ENCODE results near the gene CTSS.
"Not testable (repeated sequence)": the region's sequence is repeated elsewhere in the genome, so short reads cannot be mapped to it uniquely, and the experiment has no call there.

The CTSS gene

GRCh38 chr1:150799089-150799488 lies 33.5 kb upstream of the CTSS start:
- FAIRE-seq (no peak), DNase-seq (ENCODE audit: insufficient read length, low spot score) (no peak)
- TF ChIP-seq POLR2AphosphoS5 (IDR thresholded peaks at IDR 0.05; ENCODE audit: low read depth, low read length): no peak
- no peak for TF ChIP-seq POLR2A (IDR thresholded peaks at IDR 0.05; ENCODE audit: low read depth, low read length)
- TF ChIP-seq POU2F2 (IDR thresholded peaks at IDR 0.05; ENCODE audit: low read depth, low read length): no peak
- no peak for TF ChIP-seq SPI1 (IDR thresholded peaks at IDR 0.05; ENCODE audit: low read depth, low read length)
- no peak for TF ChIP-seq TAF1 (IDR thresholded peaks at IDR 0.05; ENCODE audit: low read depth, low read length)
- TF ChIP-seq PAX5 (IDR thresholded peaks at IDR 0.05; ENCODE audit: insufficient read depth, low read length, severe bottlenecking): no peak

GRCh38 chr1:150798525-150798924 lies 32.9 kb upstream of the CTSS start:
- DNase-seq (ENCODE audit: insufficient read length, low spot score) (no peak), FAIRE-seq (no peak)
- TF ChIP-seq SPI1 (IDR thresholded peaks at IDR 0.05; ENCODE audit: low read depth, low read length): no peak
- no peak for TF ChIP-seq POU2F2 (IDR thresholded peaks at IDR 0.05; ENCODE audit: low read depth, low read length)

- FAIRE-seq (no peak), DNase-seq (ENCODE audit: insufficient read length, low spot score) (no peak)
- TF ChIP-seq PAX5 (IDR thresholded peaks at IDR 0.05; ENCODE audit: insufficient read depth, low read length, severe bottlenecking) (no peak), POLR2A (IDR thresholded peaks at IDR 0.05; ENCODE audit: low read depth, low read length) (no peak), SPI1 (IDR thresholded peaks at IDR 0.05; ENCODE audit: low read depth, low read length) (no peak), TAF1 (IDR thresholded peaks at IDR 0.05; ENCODE audit: low read depth, low read length) (no peak), POLR2AphosphoS5 (IDR thresholded peaks at IDR 0.05; ENCODE audit: low read depth, low read length) (no peak), POU2F2 (IDR thresholded peaks at IDR 0.05; ENCODE audit: low read depth, low read length) (no peak)
Measured at GRCh38 chr1:150796374-150796773, 30.8 kb upstream of the CTSS start.

DNA sequence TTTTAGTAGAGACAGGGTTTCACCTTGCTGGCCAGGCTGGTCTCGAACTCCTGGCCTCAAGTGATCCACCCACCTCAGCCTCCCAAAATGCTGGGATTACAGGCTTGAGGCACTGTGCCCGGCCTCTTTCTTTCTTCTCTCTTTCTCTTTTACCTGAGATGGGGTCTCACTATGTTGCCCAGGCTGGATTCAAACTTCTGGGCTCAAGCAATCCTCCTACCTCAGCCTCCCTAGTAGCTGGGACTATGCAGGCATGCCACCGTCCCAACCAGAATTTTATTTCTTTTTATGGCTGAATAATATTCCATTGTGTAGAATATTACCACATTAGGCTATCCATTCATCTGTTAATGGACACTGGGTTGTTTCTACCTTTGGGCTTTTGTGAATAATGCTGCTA lies 28.2 kb upstream of the CTSS start:
- DNase-seq (ENCODE audit: insufficient read length, low spot score); FAIRE-seq: not testable (repeated sequence)

DNA sequence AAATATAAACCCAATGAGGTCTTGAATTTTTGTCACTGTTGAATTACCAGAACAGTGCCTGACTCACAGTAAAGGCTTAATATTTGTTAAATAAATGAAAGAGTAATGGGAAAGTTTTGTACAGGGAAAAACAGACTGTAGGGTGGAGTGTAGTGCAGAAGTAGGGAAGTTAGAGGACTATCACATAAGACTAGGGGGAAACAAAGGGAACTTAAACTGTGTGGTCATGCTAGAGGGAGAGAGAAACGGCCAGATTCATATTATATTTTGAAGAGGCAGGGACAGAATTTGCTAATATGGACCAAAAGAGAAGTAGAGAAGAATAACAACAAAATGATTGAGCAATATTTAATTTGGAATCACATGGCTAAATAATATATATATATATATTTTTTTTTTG lies 27.6 kb upstream of the CTSS start:
- TF ChIP-seq TAF1 (IDR thresholded peaks at IDR 0.05; ENCODE audit: low read depth, low read length) (no peak), POU2F2 (IDR thresholded peaks at IDR 0.05; ENCODE audit: low read depth, low read length) (no peak), PAX5 (IDR thresholded peaks at IDR 0.05; ENCODE audit: insufficient read depth, low read length, severe bottlenecking) (no peak), POLR2A (IDR thresholded peaks at IDR 0.05; ENCODE audit: low read depth, low read length) (no peak), SPI1 (IDR thresholded peaks at IDR 0.05; ENCODE audit: low read depth, low read length) (no peak), POLR2AphosphoS5 (IDR thresholded peaks at IDR 0.05; ENCODE audit: low read depth, low read length) (no peak)
- no peak for FAIRE-seq
- no peak for DNase-seq (ENCODE audit: insufficient read length, low spot score)

- no peak for FAIRE-seq
- TF ChIP-seq POLR2AphosphoS5 (IDR thresholded peaks at IDR 0.05; ENCODE audit: low read depth, low read length): no peak
- TF ChIP-seq POU2F2 (IDR thresholded peaks at IDR 0.05; ENCODE audit: low read depth, low read length): no peak
- TF ChIP-seq POLR2A (IDR thresholded peaks at IDR 0.05; ENCODE audit: low read depth, low read length): no peak
Measured at GRCh38 chr1:150791585-150791984, 26.0 kb upstream of the CTSS start.

GRCh38 chr1:150789396-150789795 lies 23.8 kb upstream of the CTSS start:
- FAIRE-seq (peak; percentile 58), DNase-seq (ENCODE audit: insufficient read length, low spot score) (no peak)
- TF ChIP-seq PAX5 (IDR thresholded peaks at IDR 0.05; ENCODE audit: insufficient read depth, low read length, severe bottlenecking) (no peak), SPI1 (IDR thresholded peaks at IDR 0.05; ENCODE audit: low read depth, low read length) (no peak), TAF1 (IDR thresholded peaks at IDR 0.05; ENCODE audit: low read depth, low read length) (no peak), POLR2AphosphoS5 (IDR thresholded peaks at IDR 0.05; ENCODE audit: low read depth, low read length) (no peak), POU2F2 (IDR thresholded peaks at IDR 0.05; ENCODE audit: low read depth, low read length) (no peak), POLR2A (IDR thresholded peaks at IDR 0.05; ENCODE audit: low read depth, low read length) (no peak)

More at GRCh38 chr1:150791585-150791984, 26.0 kb upstream of the CTSS start:
- DNase-seq (ENCODE audit: insufficient read length, low spot score): no peak

- DNase-seq (ENCODE audit: insufficient read length, low spot score) (no peak), FAIRE-seq (no peak)
- TF ChIP-seq TAF1 (IDR thresholded peaks at IDR 0.05; ENCODE audit: low read depth, low read length): no peak
- TF ChIP-seq POLR2AphosphoS5 (IDR thresholded peaks at IDR 0.05; ENCODE audit: low read depth, low read length): no peak
- TF ChIP-seq POLR2A (IDR thresholded peaks at IDR 0.05; ENCODE audit: low read depth, low read length): no peak
- no peak for TF ChIP-seq POU2F2 (IDR thresholded peaks at IDR 0.05; ENCODE audit: low read depth, low read length)
- TF ChIP-seq SPI1 (IDR thresholded peaks at IDR 0.05; ENCODE audit: low read depth, low read length): no peak
- no peak for TF ChIP-seq PAX5 (IDR thresholded peaks at IDR 0.05; ENCODE audit: insufficient read depth, low read length, severe bottlenecking)
Measured at GRCh38 chr1:150788946-150789345, 23.4 kb upstream of the CTSS start.

DNA sequence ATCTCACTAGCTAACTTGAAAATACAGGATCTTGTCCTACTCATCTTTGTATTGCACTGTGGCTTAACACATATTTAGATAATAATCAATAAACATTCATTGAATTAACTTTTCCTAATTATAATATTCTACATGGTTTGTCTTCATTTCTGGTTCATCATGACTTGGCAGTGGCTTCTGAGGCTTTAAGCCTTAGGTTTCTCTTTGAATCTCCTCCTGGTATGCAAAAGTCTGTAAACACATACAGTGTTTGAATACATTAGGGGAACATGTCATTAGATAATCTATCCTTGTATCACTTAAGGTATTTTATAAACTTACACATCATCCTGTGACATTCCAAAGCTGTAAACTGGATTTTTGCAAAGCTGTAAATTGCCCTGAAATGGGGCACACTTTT lies 21.9 kb upstream of the CTSS start:
- TF ChIP-seq PAX5 (IDR thresholded peaks at IDR 0.05; ENCODE audit: insufficient read depth, low read length, severe bottlenecking) (no peak), TAF1 (IDR thresholded peaks at IDR 0.05; ENCODE audit: low read depth, low read length) (no peak), POLR2AphosphoS5 (IDR thresholded peaks at IDR 0.05; ENCODE audit: low read depth, low read length) (no peak), POLR2A (IDR thresholded peaks at IDR 0.05; ENCODE audit: low read depth, low read length) (no peak), POU2F2 (IDR thresholded peaks at IDR 0.05; ENCODE audit: low read depth, low read length) (no peak), SPI1 (IDR thresholded peaks at IDR 0.05; ENCODE audit: low read depth, low read length) (no peak)
- DNase-seq (ENCODE audit: insufficient read length, low spot score): no peak
- FAIRE-seq: no peak

DNA sequence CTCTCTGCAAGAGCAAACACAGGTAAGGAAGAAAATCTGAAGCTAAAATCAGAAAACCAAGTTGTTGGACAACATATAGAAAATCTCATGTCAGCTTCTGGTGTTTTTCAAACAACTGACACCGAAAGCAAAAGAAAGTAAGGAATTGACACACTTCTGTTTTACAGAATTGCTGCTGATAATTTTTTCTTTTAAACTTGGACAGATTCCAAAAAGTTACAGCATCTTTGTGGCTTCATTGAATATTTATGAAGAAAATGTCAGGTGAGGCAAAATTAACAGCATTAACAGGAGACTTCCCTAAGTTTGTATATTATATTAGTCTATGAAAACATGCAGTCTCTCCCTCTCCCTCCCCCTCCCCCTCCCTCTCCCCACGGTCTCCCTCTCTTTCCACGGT lies 14.9 kb upstream of the CTSS start:
- FAIRE-seq: no peak
- no peak for DNase-seq (ENCODE audit: insufficient read length, low spot score)
- TF ChIP-seq POU2F2 (IDR thresholded peaks at IDR 0.05; ENCODE audit: low read depth, low read length) (no peak), POLR2A (IDR thresholded peaks at IDR 0.05; ENCODE audit: low read depth, low read length) (no peak), TAF1 (IDR thresholded peaks at IDR 0.05; ENCODE audit: low read depth, low read length) (no peak), SPI1 (IDR thresholded peaks at IDR 0.05; ENCODE audit: low read depth, low read length) (no peak), POLR2AphosphoS5 (IDR thresholded peaks at IDR 0.05; ENCODE audit: low read depth, low read length) (no peak), PAX5 (IDR thresholded peaks at IDR 0.05; ENCODE audit: insufficient read depth, low read length, severe bottlenecking) (no peak)

GRCh38 chr1:150778409-150778808 lies 12.8 kb upstream of the CTSS start:
- peak; percentile 13 for FAIRE-seq
- no peak for TF ChIP-seq POU2F2 (IDR thresholded peaks at IDR 0.05; ENCODE audit: low read depth, low read length)
- TF ChIP-seq POLR2A (IDR thresholded peaks at IDR 0.05; ENCODE audit: low read depth, low read length): no peak
- TF ChIP-seq PAX5 (IDR thresholded peaks at IDR 0.05; ENCODE audit: insufficient read depth, low read length, severe bottlenecking): no peak
- no peak for TF ChIP-seq TAF1 (IDR thresholded peaks at IDR 0.05; ENCODE audit: low read depth, low read length)
- no peak for DNase-seq (ENCODE audit: insufficient read length, low spot score)
